Measurements from ENCODE around the gene HES6.

HES6 gene

DNA sequence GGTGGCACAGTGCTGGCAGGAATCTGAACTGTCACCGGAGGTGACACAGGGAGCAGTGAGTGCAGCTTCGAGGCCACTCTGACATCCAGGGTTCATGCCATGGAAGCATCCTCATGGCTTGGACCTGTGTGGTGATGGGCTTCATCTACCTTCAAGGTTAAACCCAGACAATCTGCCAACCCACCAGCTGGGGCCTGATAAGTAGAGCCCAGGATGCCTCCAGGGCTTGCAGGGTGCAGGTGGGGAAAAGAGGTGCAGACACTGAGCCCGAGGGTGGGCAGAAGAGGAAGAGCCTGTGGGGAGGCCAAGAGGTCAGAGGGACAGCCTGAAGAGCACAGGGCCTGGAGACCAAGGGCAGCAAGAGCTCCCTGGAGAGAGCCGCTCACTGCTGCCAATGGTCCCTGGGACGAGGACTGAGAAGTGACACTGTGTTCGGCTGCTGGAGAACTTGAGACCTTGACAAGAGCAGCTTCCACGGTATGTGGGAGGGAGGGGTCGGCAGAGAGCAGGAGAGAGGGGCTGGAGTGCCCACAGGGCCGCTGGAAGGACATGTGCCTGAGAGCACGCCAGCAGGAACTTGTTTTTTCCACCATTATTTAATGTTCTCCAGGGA, 8.1 kb upstream of the HES6 start:
- TF ChIP-seq CTCF (conservative IDR thresholded peaks at IDR 0.05; ENCODE audit: low read depth), result no peak
- peak overlapping the region; percentile 6; the same call in 1 of the 2 replicates for H3K27ac ChIP-seq
- no peak for DNase-seq (ENCODE audit: low spot score)
- POLR2A ChIA-PET (ENCODE audit: low non-redundant PET), result no interaction called here
- CTCF ChIA-PET, result interaction anchor here (1.5 kb wide), 1 partner anchor 15 kb away, joined by 3 read pairs; no protein-coding TSS in a partner anchor

- no peak for DNase-seq (ENCODE audit: low spot score)
- ChIA-PET CTCF (interaction anchor here (0.6 to 1.5 kb wide), 2 partner anchors 16 to 389 kb away, joined by 3 read pairs; no protein-coding TSS in a partner anchor), POLR2A (ENCODE audit: low non-redundant PET) (no interaction called here)
- TF ChIP-seq CTCF (conservative IDR thresholded peaks at IDR 0.05; ENCODE audit: low read depth), result no peak
- H3K27ac ChIP-seq, result peak overlapping the region; percentile 45
Observed at GRCh38 chr2:238247002-238247822, 7.4 kb upstream of the HES6 start.

- TF ChIP-seq CTCF (conservative IDR thresholded peaks at IDR 0.05; ENCODE audit: low read depth), result no peak
- no peak overlapping the region for H3K27ac ChIP-seq
- DNase-seq (ENCODE audit: low spot score), result no peak
- ChIA-PET POLR2A (ENCODE audit: low non-redundant PET) (no interaction called here), CTCF (no interaction called here)
Observed at GRCh38 chr2:238244151-238244550, 4.3 kb upstream of the HES6 start.

GRCh38 chr2:238243496-238244076, 3.7 kb upstream of the HES6 start:
- no peak for DNase-seq (ENCODE audit: low spot score)
- H3K27ac ChIP-seq, result no peak overlapping the region
- TF ChIP-seq CTCF (conservative IDR thresholded peaks at IDR 0.05; ENCODE audit: low read depth), result no peak
- CTCF ChIA-PET, result interaction anchor here (0.7 kb wide), 1 partner anchor 1767 kb away, joined by 3 read pairs; no protein-coding TSS in a partner anchor
- POLR2A ChIA-PET (ENCODE audit: low non-redundant PET), result no interaction called here

DNA sequence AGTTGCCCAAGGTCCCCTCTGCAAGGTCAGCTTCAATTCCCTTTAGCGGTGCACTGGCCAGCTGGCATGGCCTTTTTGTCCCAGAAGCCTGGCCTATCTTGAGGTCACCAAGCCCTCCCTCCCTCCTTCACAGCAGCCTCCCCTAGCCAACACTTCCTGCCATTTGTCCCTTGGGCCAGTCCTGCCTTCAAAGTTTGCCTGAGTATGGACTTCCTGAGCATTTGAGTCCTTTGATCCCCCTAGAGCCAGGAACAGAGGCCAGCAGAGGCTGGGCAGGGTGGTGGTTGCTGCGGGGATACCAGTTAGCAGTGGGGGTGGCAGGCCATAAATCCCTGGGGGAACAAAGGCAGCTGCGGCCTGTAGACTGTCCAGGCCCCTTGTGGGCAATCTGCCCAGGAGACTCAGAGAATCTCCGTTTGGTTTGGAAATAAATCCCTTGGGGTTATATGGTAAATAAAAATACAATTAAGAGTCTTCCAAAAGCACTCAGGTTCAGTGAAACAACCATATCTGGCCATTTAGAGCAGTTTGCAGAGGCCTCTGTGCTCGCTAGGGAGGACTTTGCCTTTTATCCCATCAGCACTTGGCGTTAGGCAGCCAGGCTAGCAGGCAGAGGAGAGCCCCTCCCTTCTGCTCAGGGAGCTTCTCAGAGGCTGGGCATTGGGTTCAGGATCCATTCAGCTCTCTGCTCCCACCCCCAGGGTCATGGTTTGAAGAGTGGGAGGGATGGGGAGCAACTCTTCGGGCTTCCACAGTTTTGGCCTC, 3.1 kb upstream of the HES6 start:
- ChIA-PET POLR2A (ENCODE audit: low non-redundant PET) (no interaction called here), CTCF (interaction anchor here (0.5 to 0.9 kb wide), 3 partner anchors 15 to 1767 kb away, joined by 3 read pairs; no protein-coding TSS in a partner anchor)
- no peak for DNase-seq (ENCODE audit: low spot score)
- TF ChIP-seq CTCF (conservative IDR thresholded peaks at IDR 0.05; ENCODE audit: low read depth), result no peak
- no peak overlapping the region for H3K27ac ChIP-seq

- no peak for DNase-seq (ENCODE audit: low spot score)
- no peak overlapping the region for H3K27ac ChIP-seq
- no peak for TF ChIP-seq CTCF (conservative IDR thresholded peaks at IDR 0.05; ENCODE audit: low read depth)
- ChIA-PET POLR2A (ENCODE audit: low non-redundant PET) (no interaction called here), CTCF (interaction anchor here (0.9 kb wide), 1 partner anchor 196 kb away, joined by 3 read pairs; no protein-coding TSS in a partner anchor)
Observed at GRCh38 chr2:238241970-238242369, 2.1 kb upstream of the HES6 start.
